Glomerular visceral epithelial cell (primary cell): ENCODE data around the gene AGO4.
A peak's percentile ranks its signal among the peaks of the same experiment; 100 is the strongest.
"Not testable (repeated sequence)": the region's sequence is repeated elsewhere in the genome, so short reads cannot be mapped to it uniquely, and the experiment has no call there.

Experiments
- DNase-seq: peaks from one replicate; pipeline ENCODE4 v3.0.0-alpha.2; 2016; ENCODE audit errors: extremely low spot score

The AGO4 gene

DNA sequence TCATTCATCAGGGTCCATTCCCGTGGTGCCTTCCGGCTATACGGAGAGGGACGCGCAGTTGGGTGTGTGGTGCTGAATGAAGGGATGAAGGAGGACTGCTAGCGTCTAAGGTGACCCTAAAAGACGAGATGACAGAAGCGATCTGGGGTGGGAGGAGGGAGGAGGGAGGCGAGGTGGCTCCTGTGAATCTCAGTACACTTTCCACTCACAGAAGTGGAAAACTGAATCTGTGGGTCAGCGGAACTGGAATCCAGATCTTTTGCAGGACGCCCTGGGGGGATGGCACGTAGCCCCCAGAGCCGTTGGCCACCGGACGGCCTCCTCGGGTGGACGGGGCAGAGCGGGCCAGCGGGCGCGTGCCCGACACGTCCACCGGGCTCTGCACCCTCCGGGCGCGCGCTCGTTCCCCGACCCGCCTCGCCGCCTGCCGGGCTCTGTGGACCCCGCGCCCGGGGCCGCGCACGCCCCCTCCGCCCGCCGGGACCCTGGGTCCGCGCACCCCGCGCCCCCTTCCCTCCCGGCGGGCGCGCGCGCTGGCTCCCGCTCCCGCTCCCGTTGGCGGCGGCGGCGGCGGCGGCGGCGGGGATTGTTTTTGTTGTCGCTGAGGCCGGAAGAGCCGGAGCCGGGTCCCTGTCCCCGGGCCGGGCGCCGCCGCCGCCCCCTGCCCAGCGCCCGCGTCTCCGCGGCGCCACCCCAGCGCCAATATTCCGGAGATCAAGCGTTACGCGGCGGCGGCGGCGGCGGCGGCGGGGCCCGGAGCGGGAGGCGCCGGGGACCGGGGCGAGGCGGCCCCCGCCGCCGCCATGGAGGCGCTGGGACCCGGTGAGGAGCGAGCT is at the start of gene AGO4:
TSS of gene AGO4 (plus strand) at position 403 of the 836 bp plus-strand sequence. CDS start at position 804, 401 bp downstream.
- DNase-seq: peak; percentile 43

DNA sequence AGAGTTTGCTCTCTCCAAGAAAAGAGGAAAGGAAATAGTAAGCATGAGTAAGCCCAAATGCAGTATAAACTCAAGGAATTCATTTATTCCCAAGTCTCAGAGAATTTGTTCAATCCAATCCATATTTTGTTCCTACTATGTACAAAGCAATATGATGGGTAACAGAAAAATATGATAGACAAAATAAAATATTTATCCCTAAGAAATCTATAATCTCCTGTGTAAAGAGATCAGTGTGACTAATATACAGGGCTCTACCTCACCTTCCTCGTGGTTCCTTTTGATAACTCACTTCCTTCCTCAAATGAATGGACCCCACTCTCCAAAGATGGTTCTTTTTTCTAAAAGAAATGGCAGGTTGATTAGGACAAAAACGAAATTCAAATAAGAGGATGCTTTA is 45.7 kb upstream of the AGO4 start:
- no peak for DNase-seq

DNA sequence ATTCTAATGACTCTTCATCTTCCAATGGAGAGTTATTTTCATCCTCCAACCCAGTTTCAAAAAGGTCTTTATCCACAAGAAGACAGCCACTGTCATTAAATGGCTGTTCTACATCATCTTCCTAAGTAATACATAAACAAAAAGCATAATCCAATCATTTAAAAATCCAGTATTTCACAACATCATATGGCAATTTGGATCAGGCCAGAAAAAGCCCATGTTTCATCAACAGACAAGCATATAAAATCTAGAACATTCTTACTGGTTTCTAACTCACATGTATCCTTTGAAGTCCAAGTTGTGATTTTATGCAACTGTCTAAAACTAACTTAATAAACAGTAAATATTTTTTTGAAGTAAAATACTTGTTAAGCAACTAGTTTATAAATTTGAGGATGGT is 44.6 kb upstream of the AGO4 start:
- no peak for DNase-seq

DNA sequence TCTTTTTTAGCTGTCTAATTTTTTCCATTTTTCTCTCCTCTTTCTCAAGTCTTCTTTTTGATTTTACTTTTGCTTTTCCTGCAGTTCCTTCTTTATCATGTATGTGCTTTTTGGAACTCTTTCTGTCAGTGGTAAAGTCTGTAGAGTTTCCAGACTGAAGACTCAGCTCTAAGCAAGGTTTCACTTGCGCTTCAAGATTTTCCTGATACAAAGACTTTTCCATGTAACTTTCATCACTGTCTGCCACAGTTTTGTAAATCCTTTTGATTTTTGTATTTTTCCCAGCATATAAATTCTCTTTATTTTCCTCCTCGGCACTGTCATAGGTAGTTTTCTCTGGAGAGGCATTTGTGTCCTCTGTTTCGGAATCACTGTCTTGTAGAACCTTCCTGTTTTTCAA is 43.5 kb upstream of the AGO4 start:
- DNase-seq: no peak

DNA sequence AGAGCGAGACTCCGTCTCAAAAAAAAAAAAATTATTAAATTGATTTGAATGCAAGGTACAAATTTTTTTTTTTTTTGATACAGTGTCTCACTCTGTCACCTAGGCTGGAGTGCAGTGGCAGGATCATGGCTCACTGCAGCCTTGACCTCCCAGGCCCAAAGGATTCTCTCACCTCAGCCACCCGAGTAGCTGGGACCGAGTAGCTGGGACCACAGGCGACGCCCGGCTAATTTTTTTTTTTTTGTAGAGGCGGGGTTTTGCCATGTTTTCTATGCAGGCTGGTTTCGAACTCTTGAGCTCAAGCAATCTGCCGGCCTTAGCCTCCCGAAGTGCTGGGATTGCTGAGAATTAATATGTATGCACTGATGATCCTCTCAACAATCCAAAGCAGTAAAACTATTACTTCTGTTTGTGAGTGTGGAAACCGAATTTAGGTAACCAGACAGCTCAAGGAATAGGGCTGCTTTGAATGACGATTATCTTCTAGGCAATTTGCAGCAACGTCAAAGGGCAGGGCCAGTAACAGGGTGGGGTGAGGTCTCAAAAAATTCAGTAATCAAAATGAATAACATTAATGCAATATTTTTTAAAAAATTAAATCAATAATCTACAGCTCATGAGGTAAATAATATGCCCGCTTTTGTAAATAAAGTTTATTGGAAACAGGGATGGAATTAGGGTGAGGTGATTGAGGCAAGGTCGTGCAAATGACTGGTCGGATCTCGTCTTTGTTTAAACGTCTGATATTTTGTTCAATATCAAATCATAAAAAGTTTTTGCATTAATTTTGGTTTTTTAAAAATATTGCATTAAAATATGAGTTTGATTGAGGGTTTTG is 39.2 kb upstream of the AGO4 start:
- peak; percentile 11 for DNase-seq

- DNase-seq: peak; percentile 88
Observed at GRCh38 chr1:35769188-35769758, 38.5 kb upstream of the AGO4 start.

- no peak for DNase-seq
Observed at GRCh38 chr1:35773711-35774110, 34.1 kb upstream of the AGO4 start.

DNA sequence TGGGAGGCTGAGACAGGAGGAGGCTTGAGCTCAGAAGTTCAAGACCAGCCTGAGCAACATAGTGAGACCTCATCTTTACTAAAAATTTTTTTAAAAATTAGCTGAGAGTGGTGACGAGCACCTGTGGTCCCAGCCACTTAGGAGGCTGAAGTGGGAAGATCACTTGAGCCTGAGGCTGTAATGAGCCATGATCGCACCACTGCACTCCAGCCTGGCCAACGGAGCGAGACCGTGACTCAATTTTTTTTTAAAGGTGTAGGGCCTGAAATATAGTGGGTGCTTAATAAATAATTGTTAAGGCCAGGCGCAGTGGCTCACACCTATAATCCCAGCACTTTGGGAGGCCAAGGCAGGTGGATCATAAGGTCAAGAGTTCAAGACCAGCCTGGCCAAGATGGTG is 31.6 kb upstream of the AGO4 start:
- DNase-seq: not testable (repeated sequence)

DNA sequence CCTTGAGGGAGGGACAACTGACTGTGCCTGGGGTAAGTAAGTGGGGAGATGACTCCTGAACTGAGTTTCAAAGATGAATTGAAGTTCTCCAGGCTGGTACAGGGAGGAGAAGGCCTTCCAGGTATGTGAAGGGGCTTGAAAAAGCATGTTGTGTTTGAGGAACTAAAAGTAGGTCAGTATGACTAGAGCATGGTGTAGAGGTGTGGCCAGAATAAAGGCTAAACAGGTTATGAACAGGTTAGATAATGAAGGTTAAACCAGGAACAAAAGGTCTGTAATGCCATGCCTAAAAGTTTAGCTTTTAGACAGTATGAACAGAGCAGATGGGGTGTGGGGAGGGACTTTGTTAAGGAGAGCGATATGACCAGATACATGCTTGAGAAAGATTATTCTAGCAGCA is 30.7 kb upstream of the AGO4 start:
- DNase-seq: no peak

DNA sequence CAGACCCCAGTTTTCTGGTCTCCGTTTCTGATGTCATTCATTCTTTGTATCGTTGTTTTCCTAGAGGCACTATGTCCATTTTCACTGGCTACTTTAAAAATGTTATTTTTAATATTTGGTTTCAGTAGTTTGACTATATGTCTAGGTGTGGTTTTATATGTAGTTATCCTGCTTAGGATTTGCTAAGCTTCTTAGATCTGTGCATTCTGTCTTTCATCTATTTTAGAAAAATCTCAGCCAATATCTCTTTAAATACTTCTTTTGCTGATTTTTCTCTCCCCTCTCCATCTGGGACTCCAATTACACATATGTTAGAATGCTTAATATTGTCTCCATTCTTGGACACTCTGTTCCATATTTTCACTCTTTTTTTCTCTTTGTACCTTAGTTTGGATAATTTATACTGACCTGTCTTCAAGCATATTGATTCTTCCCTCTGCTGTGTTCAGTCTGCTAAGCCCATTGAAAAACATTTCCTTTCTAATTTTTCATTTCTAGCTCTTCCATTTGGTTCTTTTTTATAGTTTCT is 24.7 kb upstream of the AGO4 start:
- no peak for DNase-seq

DNA sequence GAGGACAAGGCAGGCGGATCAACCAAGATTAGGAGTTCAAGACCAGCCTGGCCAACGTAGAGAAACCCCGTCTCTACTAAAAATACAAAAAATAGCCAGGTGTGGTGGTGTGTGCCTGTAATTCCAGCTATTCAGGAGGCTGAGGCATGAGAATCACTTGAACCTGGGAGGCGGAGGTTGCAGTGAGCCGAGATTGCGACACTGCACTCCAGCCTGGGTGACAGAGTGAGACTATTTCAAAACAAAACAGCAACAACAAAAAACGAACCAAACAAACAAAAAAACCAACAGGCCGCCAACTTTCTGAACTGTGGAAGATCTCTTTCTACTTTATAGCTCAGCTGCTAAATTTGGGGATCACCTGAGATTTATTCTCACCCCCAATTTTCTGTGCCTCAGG is 23.5 kb upstream of the AGO4 start:
- not testable (repeated sequence) for DNase-seq

DNA sequence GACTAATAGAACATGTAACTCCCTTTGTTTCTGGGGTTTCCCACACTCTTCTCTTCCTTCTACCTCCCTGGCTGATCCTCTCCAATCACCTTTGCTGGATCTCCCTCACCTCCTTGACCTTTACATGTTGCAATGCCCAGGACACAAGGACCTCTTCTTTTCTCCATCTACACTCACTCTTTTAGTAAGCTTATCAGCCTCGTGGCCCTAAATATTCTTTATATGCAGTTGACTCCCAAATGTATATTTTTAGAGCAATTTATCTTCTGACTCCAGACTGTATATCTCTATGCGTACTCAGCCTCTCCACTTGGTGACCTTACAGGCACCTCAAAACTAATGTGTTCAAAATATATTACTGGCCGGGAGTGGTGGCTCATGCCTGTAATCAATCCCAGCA is 19.7 kb upstream of the AGO4 start:
- no peak for DNase-seq

- DNase-seq: no peak
Observed at GRCh38 chr1:35790670-35791069, 17.1 kb upstream of the AGO4 start.

GRCh38 chr1:35795295-35795694 is 12.5 kb upstream of the AGO4 start:
- DNase-seq: no peak

DNA sequence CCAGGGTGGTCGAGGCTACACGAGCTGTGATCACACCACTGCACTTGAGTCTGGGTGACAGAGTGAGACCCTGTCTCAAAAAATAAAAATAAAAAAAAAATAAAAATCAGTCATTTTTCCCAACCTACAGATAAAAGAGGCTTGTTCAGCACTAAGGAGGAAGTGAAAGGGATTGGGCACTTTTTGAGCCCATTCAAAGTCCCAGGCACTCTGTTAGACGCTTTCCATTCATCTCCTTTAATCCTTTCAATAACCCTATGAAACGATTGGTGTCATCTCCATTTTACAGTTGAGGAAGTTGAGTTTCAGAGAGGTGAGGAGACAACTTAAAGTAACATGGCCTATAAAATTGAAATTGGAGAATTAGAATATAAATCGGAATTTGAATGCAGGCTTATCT is 10.4 kb upstream of the AGO4 start:
- DNase-seq: no peak

GRCh38 chr1:35798019-35798418 is 9.8 kb upstream of the AGO4 start:
- not testable (repeated sequence) for DNase-seq

GRCh38 chr1:35800167-35800887 is 7.5 kb upstream of the AGO4 start:
- DNase-seq: not testable (repeated sequence)

DNA sequence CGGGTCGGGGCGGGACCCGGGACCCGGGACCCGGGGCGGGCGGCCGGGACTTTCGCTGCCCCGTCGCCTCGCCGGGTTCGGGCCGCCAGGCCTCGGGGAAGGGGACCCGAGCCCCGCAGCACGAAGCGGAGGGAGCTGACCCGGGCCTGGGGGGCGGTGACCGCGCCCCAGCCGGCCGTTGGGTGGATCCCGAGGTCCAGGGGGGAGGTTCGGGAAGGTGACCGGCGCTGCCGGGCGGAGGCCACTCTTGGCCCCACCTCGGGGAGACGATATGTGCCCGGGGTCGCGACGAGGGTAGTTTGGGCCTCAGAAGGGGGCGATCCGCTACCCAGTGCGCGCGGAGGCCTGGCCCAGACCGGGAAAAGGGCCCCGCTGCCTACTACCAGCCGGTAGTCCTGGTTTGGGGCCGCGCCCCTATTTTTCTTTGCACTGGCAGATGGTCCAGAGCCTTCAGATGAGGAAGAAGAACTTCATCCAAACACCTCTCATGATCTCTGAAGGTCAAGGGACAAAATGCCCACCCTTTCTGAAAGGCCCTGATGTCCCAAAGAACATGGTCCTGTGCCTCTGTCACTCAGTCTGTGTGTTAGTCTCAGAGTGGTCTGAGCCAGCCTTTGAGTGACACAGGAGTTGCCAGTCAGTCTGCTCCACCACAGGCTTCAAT is 766 bp downstream of the AGO4 start:
- DNase-seq: peak; percentile 20

- DNase-seq: no peak
Observed at GRCh38 chr1:35809114-35810095, 1.6 kb downstream of the AGO4 start.
